Islet of Langerhans (tissue), 1 donor: ENCODE data around the gene SERPINE2.

ENCODE experiments used
- FAIRE-seq: peaks from one replicate; lab custom pipeline; 2011; peaks lifted over from hg19 to GRCh38; lab: Jason Lieb, UNC

Gene SERPINE2

GRCh38 chr2:223972656-223973102, 66.4 kb downstream of the SERPINE2 start:
- FAIRE-seq = no peak

GRCh38 chr2:223971731-223972130, 67.4 kb downstream of the SERPINE2 start:
- FAIRE-seq = no peak

- peak; percentile 97 for FAIRE-seq
Measured at GRCh38 chr2:223970343-223971128, 68.5 kb downstream of the SERPINE2 start.

GRCh38 chr2:223969856-223970255, 69.2 kb downstream of the SERPINE2 start:
- FAIRE-seq = no peak

- FAIRE-seq = no peak
Measured at GRCh38 chr2:223969315-223969714, 69.8 kb downstream of the SERPINE2 start.

GRCh38 chr2:223967981-223968380, 71.1 kb downstream of the SERPINE2 start:
- no peak for FAIRE-seq

GRCh38 chr2:223959688-223960087, 79.4 kb downstream of the SERPINE2 start:
- no peak for FAIRE-seq

- FAIRE-seq = peak; percentile 81
Measured at GRCh38 chr2:223957092-223957851, 81.8 kb downstream of the SERPINE2 start, which contains the start of gene MRPL44. MRPL44 (plus strand) TSS chr2:223957463; CDS start chr2:223957473, 10 bp downstream.

- no peak for FAIRE-seq
Measured at GRCh38 chr2:223956300-223956699, 82.8 kb downstream of the SERPINE2 start.

GRCh38 chr2:223954401-223954800, 84.7 kb downstream of the SERPINE2 start:
- FAIRE-seq = no peak

GRCh38 chr2:223952280-223952968, 86.7 kb downstream of the SERPINE2 start:
- no peak for FAIRE-seq

- FAIRE-seq = no peak
Measured at GRCh38 chr2:223950448-223951347, 88.4 kb downstream of the SERPINE2 start.

GRCh38 chr2:223949241-223949840, 89.7 kb downstream of the SERPINE2 start:
- no peak for FAIRE-seq

GRCh38 chr2:223947711-223948205, 91.3 kb downstream of the SERPINE2 start:
- no peak for FAIRE-seq

- no peak for FAIRE-seq
Measured at GRCh38 chr2:223945755-223946154, 93.3 kb downstream of the SERPINE2 start.

GRCh38 chr2:223944703-223945531, 94.2 kb downstream of the SERPINE2 start, which contains the start of gene WDFY1:
WDFY1 (minus strand) TSS chr2:223945335; CDS start chr2:223945284, 51 bp downstream.
- no peak for FAIRE-seq

- FAIRE-seq = no peak
Measured at GRCh38 chr2:223944166-223944702, 94.9 kb downstream of the SERPINE2 start.

GRCh38 chr2:223943561-223944008, 95.5 kb downstream of the SERPINE2 start:
- no peak for FAIRE-seq

GRCh38 chr2:223943135-223943534, 96.0 kb downstream of the SERPINE2 start:
- FAIRE-seq = no peak
